Mucosa of descending colon (tissue), 3 donors: ENCODE measurements around the gene IQSEC3. TPM values are rescaled to one million over a fixed set of nuclear protein-coding genes. Genes with fewer than 3 reads are reported as not detected.

Experiments
- ATAC-seq: fragments of 200-7000 bp; cut with Tn5 transposase; one replicate; pipeline ENCODE4 v1.9.1; 2020; ENCODE audit warnings: mild to moderate bottlenecking, moderate library complexity
- DNase-seq, 3 donors: peaks; one replicate each; pipeline ENCODE4 v3.0.0-alpha.2; 2020
- H3K36me3 ChIP-seq: fragments of 200-600 bp; one replicate; pipeline ENCODE4 v1.8.0; 2021; ENCODE audit warnings: low read depth, mild to moderate bottlenecking
- H3K4me1 ChIP-seq: fragments of 200-600 bp; one replicate; pipeline ENCODE4 v1.8.0; 2021; ENCODE audit warnings: low read depth, mild to moderate bottlenecking
- H3K4me3 ChIP-seq: fragments of 200-600 bp; one replicate; pipeline ENCODE4 v1.8.0; 2021; ENCODE audit warnings: mild to moderate bottlenecking
- H3K9me3 ChIP-seq: fragments of 200-600 bp; one replicate; pipeline ENCODE4 v1.8.0; 2021; ENCODE audit warnings: mild to moderate bottlenecking
- CTCF ChIP-seq: fragments of 200-600 bp; IDR thresholded peaks from one replicate; pipeline ENCODE4 v1.8.0; 2022; ENCODE audit warnings: antibody characterized with exemption, mild to moderate bottlenecking
- intact Hi-C, 2 donors: fragments of 100-400 bp; cut with DNase I in 1 of 2; cut with micrococcal nuclease in 1 of 2; formaldehyde crosslinking; loops; one replicate each; pipeline versions ENCODE4 v1.11.0 to v1.11.1; 2022; cut with DNase I, micrococcal nuclease
- total RNA-seq, 3 donors: library from RNA; stranded (reverse); fragmentation: NEBNext Ultra II Directional in 2 of 3; extraction: Animal tissue kit (Norgen Biotek cat#: 25700) in 2 of 3; gene quantifications; one replicate each; pipeline versions ENCODE4 v1.2.1 to v1.2.4, GENCODE V29; 2021 to 2023
- donor health status: DM: no; HTN: no; CAD: no; lungs with moderate emphysema.
- donor health status: DM: no; HTN: no; CAD: no.
- donor health status: DM: no; HTN: yes; CAD: no.

Gene IQSEC3
- total RNA-seq, 3 donors from 2014 or later = 0.23 to 2.3 (median 1.1) TPM

GRCh38 chr12:120951-121350 lies 54.4 kb downstream of the IQSEC3 start:
- TF ChIP-seq CTCF = no peak
- no peaks in the 10 kb centered on the region for H3K9me3 ChIP-seq
- intact Hi-C loops = no loop called here
- no peaks in the 10 kb centered on the region for H3K36me3 ChIP-seq
- no peaks in the 10 kb centered on the region for H3K4me1 ChIP-seq
- no peak for DNase-seq
- no peak overlapping the region for H3K4me3 ChIP-seq
- no peak for ATAC-seq

GRCh38 chr12:121647-122046 lies 55.1 kb downstream of the IQSEC3 start:
- H3K9me3 ChIP-seq = no peaks in the 10 kb centered on the region
- no peaks in the 10 kb centered on the region for H3K4me1 ChIP-seq
- no peaks in the 10 kb centered on the region for H3K36me3 ChIP-seq
- no peak for DNase-seq
- no peak for TF ChIP-seq CTCF
- H3K4me3 ChIP-seq = no peak overlapping the region
- ATAC-seq = no peak
- intact Hi-C loops = no loop called here

GRCh38 chr12:125075-125474 lies 58.5 kb downstream of the IQSEC3 start:
- ATAC-seq = no peak
- intact Hi-C loops = no loop called here
- H3K36me3 ChIP-seq = no peaks in the 10 kb centered on the region
- no peak overlapping the region for H3K4me3 ChIP-seq
- H3K4me1 ChIP-seq = no peaks in the 10 kb centered on the region
- no peak for TF ChIP-seq CTCF
- no peak for DNase-seq
- H3K9me3 ChIP-seq = no peaks in the 10 kb centered on the region

- Histone ChIP-seq H3K4me3 (no peak overlapping the region), H3K36me3 (no peaks in the 10 kb centered on the region), H3K9me3 (no peaks in the 10 kb centered on the region), H3K4me1 (no peaks in the 10 kb centered on the region)
- intact Hi-C loops = no loop called here
- no peak for TF ChIP-seq CTCF
- no peak for DNase-seq
- no peak for ATAC-seq
These were observed 59.0 kb downstream of the IQSEC3 start for GRCh38 chr12:125566-125965.

GRCh38 chr12:128079-128478 lies 61.5 kb downstream of the IQSEC3 start:
- Histone ChIP-seq H3K9me3 (no peaks in the 10 kb centered on the region), H3K4me3 (no peak overlapping the region), H3K36me3 (no peaks in the 10 kb centered on the region), H3K4me1 (no peaks in the 10 kb centered on the region)
- DNase-seq = peak in 1 of 3 donors; percentile 13
- intact Hi-C loops = no loop called here
- ATAC-seq = no peak
- TF ChIP-seq CTCF = no peak

- Histone ChIP-seq H3K9me3 (no peaks in the 10 kb centered on the region), H3K4me1 (no peaks in the 10 kb centered on the region), H3K4me3 (no peak overlapping the region), H3K36me3 (no peaks in the 10 kb centered on the region)
- intact Hi-C loops = no loop called here
- no peak for TF ChIP-seq CTCF
- no peak for ATAC-seq
- no peak for DNase-seq
These were observed 62.4 kb downstream of the IQSEC3 start for GRCh38 chr12:129001-129400.
